ENCODE data around the gene ITGAL. TPM values are rescaled to one million over a fixed set of nuclear protein-coding genes. Genes with fewer than 3 reads are reported as not detected.

ITGAL gene
- total RNA-seq, 1 donor from 2014 or later, result 4.2 TPM

GRCh38 chr16:30524575-30525568 is 52.3 kb downstream of the ITGAL start:
- H3K36me3 ChIP-seq (ENCODE audit: control insufficient read depth in 3 of 3, insufficient read depth in 3 of 3, low read length in 3 of 3), result peaks cover 4 to 8% (median 7%) of the 10 kb centered on the region in 3 donors
- H3K27ac ChIP-seq (ENCODE audit: low read depth, low read length), result no peak overlapping the region
- no peak overlapping the region for H3K4me3 ChIP-seq (ENCODE audit: low read length in 3 of 3)
- peaks cover 18 to 44% (median 27%) of the 10 kb centered on the region in 3 donors for H3K4me1 ChIP-seq (ENCODE audit: control insufficient read depth in 3 of 3, insufficient read depth in 3 of 3, low read length in 3 of 3)
- no peaks in the 10 kb centered on the region for H3K27me3 ChIP-seq (ENCODE audit: control insufficient read depth in 3 of 3, insufficient read depth in 3 of 3, low read length in 3 of 3)
- H3K9ac ChIP-seq (ENCODE audit: low read depth in 1 of 3, low read length in 3 of 3), result peak overlapping the region in 1 of 3 donors; percentile 85
- H3K9me3 ChIP-seq (ENCODE audit: control insufficient read depth in 3 of 3, low read length in 3 of 3), result no peaks in the 10 kb centered on the region

- H3K9ac ChIP-seq (ENCODE audit: low read depth in 1 of 3, low read length in 3 of 3), result peak overlapping the region; percentile 74 to 85 (median 79)
- no peaks in the 10 kb centered on the region for H3K9me3 ChIP-seq (ENCODE audit: control insufficient read depth in 3 of 3, low read length in 3 of 3)
- peak overlapping the region; percentile 69 to 78 (median 76) for H3K4me3 ChIP-seq (ENCODE audit: low read length in 3 of 3)
- peak overlapping the region; percentile 99 for H3K27ac ChIP-seq (ENCODE audit: low read depth, low read length)
- H3K36me3 ChIP-seq (ENCODE audit: control insufficient read depth in 3 of 3, insufficient read depth in 3 of 3, low read length in 3 of 3), result peaks cover 7 to 13% (median 12%) of the 10 kb centered on the region in 3 donors
- H3K4me1 ChIP-seq (ENCODE audit: control insufficient read depth in 3 of 3, insufficient read depth in 3 of 3, low read length in 3 of 3), result peaks cover 18 to 47% (median 27%) of the 10 kb centered on the region in 3 donors
- H3K27me3 ChIP-seq (ENCODE audit: control insufficient read depth in 3 of 3, insufficient read depth in 3 of 3, low read length in 3 of 3), result no peaks in the 10 kb centered on the region
Observed at GRCh38 chr16:30525844-30526136, 53.2 kb downstream of the ITGAL start.

- Histone ChIP-seq H3K27ac (ENCODE audit: low read depth, low read length) (peak within 1 kb of the TSS; percentile 99), H3K4me1 (ENCODE audit: control insufficient read depth in 3 of 3, insufficient read depth in 3 of 3, low read length in 3 of 3) (peaks cover 18 to 47% (median 27%) of the 10 kb centered on the region in 3 donors), H3K27me3 (ENCODE audit: control insufficient read depth in 3 of 3, insufficient read depth in 3 of 3, low read length in 3 of 3) (no peaks in the 10 kb centered on the region), H3K9me3 (ENCODE audit: control insufficient read depth in 3 of 3, low read length in 3 of 3) (no peaks in the 10 kb centered on the region), H3K36me3 (ENCODE audit: control insufficient read depth in 3 of 3, insufficient read depth in 3 of 3, low read length in 3 of 3) (peaks cover 9 to 17% (median 17%) of the 10 kb centered on the region in 3 donors), H3K4me3 (ENCODE audit: low read length in 3 of 3) (peak within 1 kb of the TSS; percentile 78 to 88 (median 78)), H3K9ac (ENCODE audit: low read depth in 1 of 3, low read length in 3 of 3) (peak within 1 kb of the TSS; percentile 92 to 98 (median 95))
Observed at GRCh38 chr16:30526137-30526822, 53.7 kb downstream of the ITGAL start, which contains the start of gene ZNF768. ZNF768 (minus strand) TSS chr16:30526566; CDS start chr16:30526413, 153 bp downstream.

DNA sequence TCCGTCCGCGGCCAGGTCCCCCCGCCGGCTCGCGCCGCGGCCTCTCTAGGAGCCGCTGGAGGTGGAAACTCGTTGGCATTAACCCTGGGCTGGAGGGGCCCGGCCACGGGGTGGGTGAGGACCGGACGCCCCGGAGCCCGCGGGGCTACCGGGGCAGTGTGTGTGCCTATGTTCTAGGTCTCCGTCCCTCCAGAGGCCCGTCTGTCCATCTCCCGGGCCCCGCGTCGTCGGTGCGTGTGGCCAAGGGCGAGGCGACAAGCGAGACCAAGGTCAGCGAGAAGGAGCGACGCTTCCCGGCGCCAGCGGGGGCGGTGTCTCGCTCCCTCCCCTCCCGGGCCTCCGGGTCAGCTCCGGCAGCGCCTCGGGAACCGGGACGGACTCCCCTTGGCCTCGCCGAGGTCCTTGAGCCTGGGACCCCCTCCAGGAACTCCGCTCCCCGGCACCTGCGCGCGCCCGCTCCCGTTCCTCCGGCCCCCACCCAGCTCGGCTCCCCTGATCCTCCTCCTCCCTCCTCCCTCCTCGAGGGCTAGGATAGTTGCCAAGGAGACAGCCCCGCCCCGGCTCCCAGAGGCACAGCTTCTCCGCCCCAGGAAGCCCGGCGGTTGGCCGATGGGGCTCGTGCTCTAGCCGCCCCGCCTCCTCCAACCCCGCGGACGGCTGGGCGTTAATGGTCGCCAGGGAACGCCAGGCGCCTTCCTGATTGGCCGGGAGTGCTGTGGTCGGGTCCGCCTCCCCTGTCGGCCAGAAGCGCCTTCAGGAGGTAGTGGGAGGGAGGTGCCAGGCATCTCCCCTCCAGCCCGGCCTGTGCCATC is 54.5 kb downstream of the ITGAL start:
- peak overlapping the region; percentile 78 to 88 (median 78) for H3K4me3 ChIP-seq (ENCODE audit: low read length in 3 of 3)
- H3K27ac ChIP-seq (ENCODE audit: low read depth, low read length), result peak overlapping the region; percentile 99
- peak overlapping the region; percentile 92 to 98 (median 95) for H3K9ac ChIP-seq (ENCODE audit: low read depth in 1 of 3, low read length in 3 of 3)
- H3K36me3 ChIP-seq (ENCODE audit: control insufficient read depth in 3 of 3, insufficient read depth in 3 of 3, low read length in 3 of 3), result peaks cover 14 to 23% (median 17%) of the 10 kb centered on the region in 3 donors
- no peaks in the 10 kb centered on the region for H3K27me3 ChIP-seq (ENCODE audit: control insufficient read depth in 3 of 3, insufficient read depth in 3 of 3, low read length in 3 of 3)
- peaks cover 18 to 42% (median 23%) of the 10 kb centered on the region in 3 donors for H3K4me1 ChIP-seq (ENCODE audit: control insufficient read depth in 3 of 3, insufficient read depth in 3 of 3, low read length in 3 of 3)
- no peaks in the 10 kb centered on the region for H3K9me3 ChIP-seq (ENCODE audit: control insufficient read depth in 3 of 3, low read length in 3 of 3)

GRCh38 chr16:30527635-30528178 is 55.2 kb downstream of the ITGAL start:
- peaks cover 18 to 41% (median 21%) of the 10 kb centered on the region in 3 donors for H3K4me1 ChIP-seq (ENCODE audit: control insufficient read depth in 3 of 3, insufficient read depth in 3 of 3, low read length in 3 of 3)
- H3K9ac ChIP-seq (ENCODE audit: low read depth in 1 of 3, low read length in 3 of 3), result peak overlapping the region; percentile 54 to 95 (median 62)
- H3K27me3 ChIP-seq (ENCODE audit: control insufficient read depth in 3 of 3, insufficient read depth in 3 of 3, low read length in 3 of 3), result no peaks in the 10 kb centered on the region
- no peaks in the 10 kb centered on the region for H3K9me3 ChIP-seq (ENCODE audit: control insufficient read depth in 3 of 3, low read length in 3 of 3)
- H3K4me3 ChIP-seq (ENCODE audit: low read length in 3 of 3), result peak overlapping the region; percentile 61 to 88 (median 69)
- peak overlapping the region; percentile 99 for H3K27ac ChIP-seq (ENCODE audit: low read depth, low read length)
- H3K36me3 ChIP-seq (ENCODE audit: control insufficient read depth in 3 of 3, insufficient read depth in 3 of 3, low read length in 3 of 3), result peaks cover 19 to 25% (median 24%) of the 10 kb centered on the region in 3 donors

DNA sequence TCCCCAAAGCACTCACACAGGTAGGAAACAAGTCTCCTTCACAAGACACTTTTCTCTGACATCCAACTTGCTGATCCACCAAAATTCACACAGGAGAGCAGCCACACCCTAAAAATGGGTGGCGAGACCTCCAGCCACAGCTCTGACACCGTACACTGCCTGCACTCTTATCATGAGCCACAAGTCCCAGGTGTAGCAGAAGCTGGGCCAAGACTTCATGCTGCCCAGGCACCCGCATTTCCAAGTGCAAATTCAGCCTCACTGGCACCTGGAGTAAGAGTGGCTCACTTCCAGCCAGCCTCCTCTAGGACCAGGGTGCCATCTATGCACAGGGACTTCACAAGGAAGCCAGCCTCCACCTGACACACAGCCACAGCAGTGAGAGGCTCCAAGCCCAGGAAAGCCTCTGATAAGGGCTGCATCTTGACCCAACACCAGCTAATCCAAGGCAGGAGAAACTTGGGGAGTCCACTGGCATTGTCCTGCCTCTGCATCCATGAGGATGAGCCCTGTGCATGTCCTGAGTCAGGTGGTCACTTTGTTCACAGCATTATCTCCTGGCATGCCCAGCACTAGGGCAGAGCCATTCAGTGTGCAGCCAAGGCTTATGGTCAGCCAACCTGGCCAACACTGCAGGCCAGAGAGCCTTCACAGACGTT is 56.4 kb downstream of the ITGAL start:
- Histone ChIP-seq H3K4me3 (ENCODE audit: low read length in 3 of 3) (no peak overlapping the region), H3K4me1 (ENCODE audit: control insufficient read depth in 3 of 3, insufficient read depth in 3 of 3, low read length in 3 of 3) (peaks cover 27 to 51% (median 31%) of the 10 kb centered on the region in 3 donors), H3K9me3 (ENCODE audit: control insufficient read depth in 3 of 3, low read length in 3 of 3) (no peaks in the 10 kb centered on the region), H3K27me3 (ENCODE audit: control insufficient read depth in 3 of 3, insufficient read depth in 3 of 3, low read length in 3 of 3) (no peaks in the 10 kb centered on the region), H3K27ac (ENCODE audit: low read depth, low read length) (no peak overlapping the region), H3K36me3 (ENCODE audit: control insufficient read depth in 3 of 3, insufficient read depth in 3 of 3, low read length in 3 of 3) (peaks cover 24 to 26% (median 25%) of the 10 kb centered on the region in 3 donors), H3K9ac (ENCODE audit: low read depth in 1 of 3, low read length in 3 of 3) (peak overlapping the region in 2 of 3 donors; percentile 69 to 70)

GRCh38 chr16:30530163-30531037 is 57.9 kb downstream of the ITGAL start:
- no peak overlapping the region for H3K27ac ChIP-seq (ENCODE audit: low read depth, low read length)
- H3K36me3 ChIP-seq (ENCODE audit: control insufficient read depth in 3 of 3, insufficient read depth in 3 of 3, low read length in 3 of 3), result peaks cover 17 to 20% (median 20%) of the 10 kb centered on the region in 3 donors

More at GRCh38 chr16:30530163-30531037, 57.9 kb downstream of the ITGAL start:
- H3K4me1 ChIP-seq (ENCODE audit: control insufficient read depth in 3 of 3, insufficient read depth in 3 of 3, low read length in 3 of 3), result peaks cover 32 to 45% (median 37%) of the 10 kb centered on the region in 3 donors
- H3K4me3 ChIP-seq (ENCODE audit: low read length in 3 of 3), result no peak overlapping the region
- no peaks in the 10 kb centered on the region for H3K9me3 ChIP-seq (ENCODE audit: control insufficient read depth in 3 of 3, low read length in 3 of 3)
- H3K9ac ChIP-seq (ENCODE audit: low read depth in 1 of 3, low read length in 3 of 3), result peak overlapping the region in 1 of 3 donors; percentile 33
- no peaks in the 10 kb centered on the region for H3K27me3 ChIP-seq (ENCODE audit: control insufficient read depth in 3 of 3, insufficient read depth in 3 of 3, low read length in 3 of 3)

All from skeletal muscle tissue (tissue), 4 donors.